HG02588 (cell line): ENCODE measurements around the gene NDUFB8.

Experiments used
- ATAC-seq: cut with Tn5 transposase; IDR thresholded peaks from one replicate; pipeline ENCODE4 v1.9.1; 2021; ENCODE audit warnings: mild to moderate bottlenecking, moderate library complexity; ENCODE audit not compliant: unreplicated experiment

Gene NDUFB8

GRCh38 chr10:100508266-100508665 is 21.4 kb downstream of the NDUFB8 start:
- ATAC-seq: no peak

GRCh38 chr10:100507357-100507732 is 22.3 kb downstream of the NDUFB8 start:
- no peak for ATAC-seq

- ATAC-seq: no peak
Measured at GRCh38 chr10:100506596-100507356, 22.9 kb downstream of the NDUFB8 start.

- no peak for ATAC-seq
Measured at GRCh38 chr10:100505164-100505563, 24.5 kb downstream of the NDUFB8 start.

- no peak for ATAC-seq
Measured at GRCh38 chr10:100504096-100504495, 25.6 kb downstream of the NDUFB8 start.

GRCh38 chr10:100502926-100503494 is 26.7 kb downstream of the NDUFB8 start:
- no peak for ATAC-seq

GRCh38 chr10:100501423-100501822 is 28.2 kb downstream of the NDUFB8 start:
- ATAC-seq: no peak

- no peak for ATAC-seq
Measured at GRCh38 chr10:100498059-100498458, 31.6 kb downstream of the NDUFB8 start.

- no peak for ATAC-seq
Measured at GRCh38 chr10:100496567-100496966, 33.1 kb downstream of the NDUFB8 start.

- ATAC-seq: no peak
Measured at GRCh38 chr10:100490531-100490930, 39.1 kb downstream of the NDUFB8 start.

GRCh38 chr10:100489396-100489795 is 40.3 kb downstream of the NDUFB8 start:
- ATAC-seq: no peak

GRCh38 chr10:100487529-100487928 is 42.1 kb downstream of the NDUFB8 start:
- no peak for ATAC-seq

GRCh38 chr10:100485801-100486495 is 43.7 kb downstream of the NDUFB8 start:
- no peak for ATAC-seq

GRCh38 chr10:100485366-100485765 is 44.3 kb downstream of the NDUFB8 start:
- ATAC-seq: no peak

- no peak for ATAC-seq
Measured at GRCh38 chr10:100483876-100484666, 45.6 kb downstream of the NDUFB8 start.

GRCh38 chr10:100482834-100483185 is 46.9 kb downstream of the NDUFB8 start:
- ATAC-seq: no peak

GRCh38 chr10:100482181-100482833 is 47.4 kb downstream of the NDUFB8 start:
- ATAC-seq: no peak

- ATAC-seq: peak; percentile 99
Measured at GRCh38 chr10:100481462-100482081, 48.1 kb downstream of the NDUFB8 start.

GRCh38 chr10:100480002-100480401 is 49.7 kb downstream of the NDUFB8 start:
- no peak for ATAC-seq

GRCh38 chr10:100479037-100479436 is 50.6 kb downstream of the NDUFB8 start:
- ATAC-seq: no peak
